IPS-20b (cell line): Measurements from ENCODE around the gene IGLL1.
"Not testable (repeated sequence)": the region's sequence is repeated elsewhere in the genome, so short reads cannot be mapped to it uniquely, and the experiment has no call there.

Experiments
- H3K27ac ChIP-seq: one replicate; pipeline ENCODE4 v1.5.1; 2013; ENCODE audit warnings: low read length
- H3K27me3 ChIP-seq: 2 replicates; pipeline ENCODE4 v1.6.1; 2013; ENCODE audit warnings: mild to moderate bottlenecking, low read length, inconsistent platforms; ENCODE audit not compliant: insufficient read depth
- H3K36me3 ChIP-seq: 2 replicates; pipeline ENCODE4 v1.6.1; 2013; ENCODE audit warnings: low read depth, mild to moderate bottlenecking, inconsistent platforms, low read length, moderate library complexity; ENCODE audit not compliant: insufficient read depth
- H3K4me1 ChIP-seq: 2 replicates; pipeline ENCODE4 v1.6.1; 2013; ENCODE audit warnings: mild to moderate bottlenecking, control low read depth, inconsistent platforms, low read length, moderate library complexity; ENCODE audit not compliant: insufficient read depth
- H3K4me3 ChIP-seq: 2 replicates; pipeline ENCODE4 v1.5.1; 2013; ENCODE audit warnings: mild to moderate bottlenecking, low read length, inconsistent platforms
- H3K9ac ChIP-seq: 2 replicates; pipeline ENCODE4 v1.6.1; 2013; ENCODE audit warnings: low read depth, mild to moderate bottlenecking, inconsistent platforms, low read length, moderate library complexity
- H3K9me3 ChIP-seq: 2 replicates; pipeline ENCODE4 v1.6.1; 2013; ENCODE audit warnings: mild to moderate bottlenecking, low read depth, low read length, inconsistent platforms; ENCODE audit not compliant: insufficient read depth

The IGLL1 gene

DNA sequence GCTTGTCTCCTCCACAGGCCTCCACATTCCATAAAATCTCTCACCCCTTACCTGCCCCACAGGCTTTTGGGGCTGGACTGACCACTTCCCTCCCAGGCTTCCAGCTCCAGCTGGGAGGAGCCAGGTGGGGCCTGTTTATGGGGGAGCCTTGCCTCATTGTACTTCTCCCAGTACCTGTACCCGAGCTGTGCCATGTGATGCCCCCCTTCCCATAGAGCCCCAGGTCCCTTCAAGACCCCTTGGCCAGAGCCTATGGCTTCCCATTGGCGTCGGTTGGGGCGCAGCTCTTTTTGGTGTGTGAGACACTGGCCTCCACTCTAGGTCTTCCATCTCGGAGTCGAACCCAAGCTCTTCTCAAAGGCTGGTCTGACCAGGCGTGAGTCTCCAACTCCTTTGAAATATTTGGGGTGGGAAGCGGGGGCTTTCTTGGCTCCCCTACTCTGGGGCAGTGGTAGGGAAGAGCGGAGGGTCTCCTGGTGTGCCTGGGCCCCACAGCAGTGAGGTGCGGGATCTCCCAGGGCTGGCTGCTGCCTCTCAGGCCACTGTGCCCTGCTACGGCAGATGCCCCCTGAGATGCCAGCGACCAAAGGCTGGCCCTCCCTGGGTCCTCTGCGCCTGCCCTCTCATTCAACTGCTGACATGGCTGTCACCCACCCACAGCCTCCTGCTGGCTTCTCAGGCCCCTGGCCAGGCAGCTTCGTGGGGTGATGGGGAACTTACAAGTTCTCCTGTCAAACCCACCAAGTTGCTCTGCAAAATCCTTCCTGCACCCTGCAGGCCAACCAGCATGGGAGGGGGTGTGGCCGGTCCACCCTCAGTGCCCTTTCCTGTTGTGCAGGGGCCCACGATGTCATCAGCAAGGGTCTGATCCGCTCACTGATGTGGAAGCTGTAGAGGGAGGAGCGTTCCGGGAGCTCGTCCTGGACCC, 26.4 kb upstream of the IGLL1 start:
- H3K36me3 ChIP-seq = no peaks in the 10 kb centered on the region
- H3K27me3 ChIP-seq = no peaks in the 10 kb centered on the region
- no peak overlapping the region for H3K4me3 ChIP-seq
- H3K9ac ChIP-seq = no peak overlapping the region
- no peak overlapping the region for H3K27ac ChIP-seq
- no peaks in the 10 kb centered on the region for H3K9me3 ChIP-seq
- H3K4me1 ChIP-seq = no peaks in the 10 kb centered on the region

DNA sequence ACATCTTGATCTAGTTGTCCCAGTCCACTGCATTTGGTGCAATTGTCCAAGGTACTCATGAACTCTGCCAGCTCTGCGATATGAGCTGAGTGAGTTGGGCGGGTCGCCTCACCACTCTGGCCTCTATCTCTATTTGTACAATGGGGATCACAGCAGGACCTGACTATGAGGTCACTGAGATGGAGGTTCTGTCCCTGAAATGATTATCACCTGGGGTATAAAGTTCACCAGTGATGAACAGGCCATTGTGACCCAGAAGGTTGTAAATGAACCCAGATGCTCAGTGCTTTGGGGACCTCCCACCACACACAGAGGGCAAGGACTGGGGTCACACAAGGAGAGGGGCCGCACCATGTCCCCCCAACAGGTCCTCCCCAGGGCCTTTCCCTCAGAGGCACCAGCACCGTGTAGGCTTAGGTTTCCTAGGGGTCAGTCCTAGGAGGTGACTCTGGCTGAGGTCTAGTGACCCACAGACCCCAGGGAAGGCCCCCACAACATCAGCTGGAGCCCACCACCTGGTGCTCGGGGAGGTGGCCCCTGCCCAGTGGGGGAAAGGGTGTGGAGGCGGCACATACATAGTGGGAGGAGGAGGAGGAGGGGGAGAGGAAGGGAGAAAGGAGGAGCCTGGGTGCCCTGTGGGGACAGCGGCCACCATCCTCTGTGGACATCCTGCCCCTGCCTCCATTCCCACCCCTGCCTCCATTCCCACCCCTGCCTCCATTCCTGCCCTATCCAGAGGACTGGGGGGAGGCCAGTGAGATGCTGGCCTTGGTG, 25.0 kb upstream of the IGLL1 start:
- no peak overlapping the region for H3K9ac ChIP-seq
- no peaks in the 10 kb centered on the region for H3K4me1 ChIP-seq
- no peaks in the 10 kb centered on the region for H3K27me3 ChIP-seq
- H3K27ac ChIP-seq = no peak overlapping the region
- no peaks in the 10 kb centered on the region for H3K9me3 ChIP-seq
- no peaks in the 10 kb centered on the region for H3K36me3 ChIP-seq
- no peak overlapping the region for H3K4me3 ChIP-seq

DNA sequence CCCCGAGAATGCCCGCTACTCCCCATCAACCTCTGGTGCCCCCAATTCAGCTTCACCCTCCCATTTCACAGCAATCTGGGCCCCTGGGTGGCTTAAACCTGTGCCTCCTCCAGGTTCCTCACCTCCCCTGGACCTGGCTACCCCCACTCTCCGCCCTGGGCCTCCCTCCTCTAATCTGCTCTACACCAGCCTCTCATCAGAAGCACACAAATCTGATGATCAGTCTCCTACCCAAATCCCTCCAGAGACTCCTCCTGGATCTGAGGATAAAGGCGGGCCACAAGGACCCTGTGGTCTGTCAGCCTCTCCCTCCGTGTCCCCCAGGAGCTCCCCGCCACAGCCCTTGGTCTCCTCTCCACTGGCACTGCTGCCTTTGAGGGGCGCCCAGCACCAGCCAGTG, 23.2 kb upstream of the IGLL1 start:
- no peaks in the 10 kb centered on the region for H3K36me3 ChIP-seq

DNA sequence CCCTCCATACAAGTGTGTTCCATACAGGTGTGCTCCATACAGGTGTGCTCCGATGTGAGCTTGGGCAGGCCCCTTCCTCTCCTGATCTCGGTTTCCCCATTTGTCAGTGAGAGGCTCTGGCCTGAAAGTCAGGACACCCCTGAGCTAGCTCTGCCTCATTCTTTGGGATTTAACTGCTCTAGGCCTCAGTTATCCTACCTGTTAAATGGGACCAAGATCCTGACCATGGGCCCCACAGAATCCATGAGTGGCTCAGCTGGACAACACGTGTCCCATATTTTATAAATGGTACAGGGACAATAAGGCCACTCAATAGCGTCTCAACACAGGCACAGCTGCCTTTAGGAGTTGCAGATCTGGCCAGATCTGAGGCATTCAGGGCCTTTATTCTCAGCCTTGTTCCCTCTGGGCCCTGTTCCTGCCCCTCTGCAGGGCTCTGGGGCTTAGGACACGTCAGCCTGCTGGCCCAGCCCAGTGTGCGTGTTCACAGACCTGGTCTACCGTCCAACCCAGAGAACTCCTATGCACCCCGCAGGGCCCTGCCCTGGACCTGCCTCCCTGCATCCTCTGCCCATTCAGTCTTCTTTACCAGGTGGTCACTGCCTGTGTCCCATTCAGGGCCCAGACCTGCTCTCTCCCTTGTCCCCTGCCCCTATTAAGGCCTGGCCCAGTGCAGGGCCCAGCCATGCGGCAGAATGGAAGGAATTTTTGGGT, 18.9 kb upstream of the IGLL1 start:
- Histone ChIP-seq H3K36me3 (no peaks in the 10 kb centered on the region), H3K27me3 (no peaks in the 10 kb centered on the region), H3K9ac (no peak overlapping the region), H3K9me3 (no peaks in the 10 kb centered on the region), H3K4me3 (no peak overlapping the region), H3K27ac (no peak overlapping the region), H3K4me1 (no peaks in the 10 kb centered on the region)

More for the DNA sequence above, 23.2 kb upstream of the IGLL1 start:
- H3K9me3 ChIP-seq = no peaks in the 10 kb centered on the region
- no peak overlapping the region for H3K4me3 ChIP-seq
- no peaks in the 10 kb centered on the region for H3K27me3 ChIP-seq
- H3K9ac ChIP-seq = no peak overlapping the region
- H3K4me1 ChIP-seq = no peaks in the 10 kb centered on the region
- H3K27ac ChIP-seq = no peak overlapping the region

DNA sequence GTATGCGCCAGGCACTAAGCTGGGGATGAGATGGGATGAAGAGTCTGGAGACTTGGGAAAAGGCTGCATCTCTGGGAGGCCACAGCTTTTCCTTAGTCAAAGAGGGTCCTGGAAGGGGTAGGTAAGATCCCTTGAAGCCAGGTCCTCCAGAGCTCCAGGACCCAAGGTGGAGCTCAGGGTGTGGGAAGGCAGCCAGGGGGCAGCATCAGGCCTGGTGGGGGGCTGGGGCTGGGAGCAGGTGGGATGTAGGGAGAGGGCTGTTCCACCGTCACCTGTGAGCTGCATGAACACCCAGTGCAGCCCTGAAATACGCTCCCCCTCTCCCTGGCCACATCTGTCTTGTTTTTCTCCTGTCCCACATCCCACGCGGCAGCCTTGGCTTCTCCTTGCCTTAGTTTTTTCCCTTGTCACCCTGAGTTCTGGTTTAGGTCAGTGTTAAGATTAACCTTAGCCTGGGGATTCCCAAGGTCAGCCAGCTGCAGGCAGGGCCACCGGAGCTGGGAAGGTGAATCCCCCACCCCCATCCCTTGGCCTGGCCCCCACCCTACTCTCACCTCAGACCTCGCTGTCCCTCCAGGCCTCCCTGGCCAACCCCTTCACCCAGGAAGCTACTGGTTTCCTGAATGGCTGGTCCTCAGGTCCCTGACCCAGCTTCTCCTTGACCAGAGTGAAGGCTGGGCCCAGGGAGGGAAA, 17.6 kb upstream of the IGLL1 start:
- H3K4me3 ChIP-seq, H3K27ac ChIP-seq, H3K9ac ChIP-seq, H3K9me3 ChIP-seq, H3K36me3 ChIP-seq, H3K27me3 ChIP-seq, H3K4me1 ChIP-seq: not testable (repeated sequence)

DNA sequence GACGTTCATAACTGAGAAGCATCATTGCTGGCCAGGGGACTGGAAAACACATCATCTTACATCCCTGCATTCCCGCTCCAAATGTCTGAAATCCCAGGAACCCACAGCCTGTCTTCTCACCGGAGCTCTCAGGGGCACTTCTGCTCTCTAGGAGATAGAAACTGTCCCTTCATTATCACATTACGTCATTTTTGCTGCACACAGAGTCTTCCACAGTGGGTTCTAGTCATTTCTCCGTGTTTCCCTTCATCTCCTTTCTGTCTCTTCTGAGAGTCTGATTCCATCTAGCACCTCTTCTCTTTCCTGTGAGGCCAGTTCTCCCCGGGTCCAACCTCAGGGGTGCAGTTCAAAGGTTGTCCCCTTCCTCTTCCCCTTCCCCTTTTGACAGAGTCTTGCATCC, 15.8 kb upstream of the IGLL1 start:
- H3K27me3 ChIP-seq, H3K4me1 ChIP-seq, H3K9ac ChIP-seq, H3K9me3 ChIP-seq, H3K4me3 ChIP-seq, H3K27ac ChIP-seq, H3K36me3 ChIP-seq: not testable (repeated sequence)

DNA sequence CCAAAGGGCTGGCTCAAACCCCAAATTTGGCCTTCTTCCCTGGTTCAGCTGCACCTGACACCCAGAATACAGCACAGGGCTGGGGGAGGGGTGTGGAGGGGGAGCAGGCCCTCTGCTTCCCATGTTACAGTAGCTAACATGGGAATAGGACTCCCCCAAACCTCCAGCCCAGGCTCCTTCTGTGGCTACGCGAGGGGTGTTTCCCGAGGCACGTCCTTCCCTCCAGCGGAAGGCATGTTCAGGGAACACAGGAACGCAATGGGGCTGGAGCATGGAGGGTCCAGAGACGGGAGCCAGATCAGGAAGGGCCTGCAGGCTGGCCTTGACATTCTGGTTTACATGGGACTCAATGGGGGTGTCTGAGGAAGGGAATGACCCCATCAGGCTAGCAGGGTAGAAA, 11.8 kb upstream of the IGLL1 start:
- Histone ChIP-seq H3K4me3 (no peak overlapping the region), H3K36me3 (no peaks in the 10 kb centered on the region), H3K9ac (no peak overlapping the region), H3K9me3 (no peaks in the 10 kb centered on the region), H3K4me1 (peaks cover 6% of the 10 kb centered on the region), H3K27ac (no peak overlapping the region), H3K27me3 (no peaks in the 10 kb centered on the region)

DNA sequence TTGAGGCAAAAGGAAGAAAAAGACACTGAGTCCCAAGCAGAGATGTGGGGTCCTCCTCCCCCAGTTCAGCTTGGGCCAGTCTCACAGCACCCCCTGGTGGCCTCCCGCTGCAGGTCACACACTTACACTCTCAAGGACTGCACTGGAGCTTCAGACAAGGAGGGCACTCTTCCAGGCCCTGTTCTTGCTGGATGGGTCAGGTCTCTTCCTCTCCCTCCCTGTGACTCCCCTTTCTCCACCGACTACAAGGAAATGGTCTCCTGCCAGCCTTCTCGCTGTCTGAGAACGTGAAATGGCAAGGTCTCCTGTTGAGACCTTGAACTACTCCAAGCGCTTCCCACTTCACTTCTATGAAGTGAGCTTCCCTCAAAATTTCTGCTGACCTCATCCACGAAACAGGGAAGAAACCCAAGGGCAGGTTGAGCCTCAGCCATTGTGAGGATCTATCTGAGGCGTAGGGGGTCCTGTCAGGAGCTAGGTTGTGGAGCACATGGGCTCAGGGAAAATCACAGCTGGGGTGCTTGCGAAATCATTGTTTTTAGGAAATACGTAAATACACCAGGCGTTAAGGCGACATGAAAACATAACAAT, 11.2 kb upstream of the IGLL1 start:
- Histone ChIP-seq H3K27ac (no peak overlapping the region), H3K36me3 (no peaks in the 10 kb centered on the region), H3K9ac (no peak overlapping the region), H3K4me1 (peaks cover 6% of the 10 kb centered on the region), H3K27me3 (no peaks in the 10 kb centered on the region), H3K9me3 (no peaks in the 10 kb centered on the region), H3K4me3 (no peak overlapping the region)

DNA sequence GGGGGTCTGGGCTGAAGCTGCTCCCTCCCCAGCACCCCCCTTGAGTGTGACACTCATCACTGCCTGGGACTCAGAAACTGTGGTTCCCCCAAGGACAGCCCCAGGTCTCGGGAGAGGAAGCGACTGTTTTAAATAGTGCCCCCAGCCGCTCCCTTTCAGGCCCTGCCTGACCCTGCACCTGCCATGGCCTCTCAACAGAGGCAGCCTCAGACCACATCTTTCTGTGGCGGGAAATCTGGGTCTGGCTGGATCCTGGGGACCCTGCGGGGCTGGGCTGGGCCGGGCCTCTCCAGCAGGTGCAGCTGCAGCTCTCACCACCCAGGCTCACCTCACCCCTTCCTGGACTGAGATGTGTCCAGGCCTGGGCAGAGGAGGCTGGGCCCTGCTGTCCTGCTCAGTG, 3.7 kb upstream of the IGLL1 start:
- Histone ChIP-seq H3K9me3 (no peaks in the 10 kb centered on the region), H3K9ac (no peak overlapping the region), H3K27ac (no peak overlapping the region), H3K36me3 (no peaks in the 10 kb centered on the region), H3K4me3 (no peak overlapping the region), H3K4me1 (no peaks in the 10 kb centered on the region), H3K27me3 (no peaks in the 10 kb centered on the region)

DNA sequence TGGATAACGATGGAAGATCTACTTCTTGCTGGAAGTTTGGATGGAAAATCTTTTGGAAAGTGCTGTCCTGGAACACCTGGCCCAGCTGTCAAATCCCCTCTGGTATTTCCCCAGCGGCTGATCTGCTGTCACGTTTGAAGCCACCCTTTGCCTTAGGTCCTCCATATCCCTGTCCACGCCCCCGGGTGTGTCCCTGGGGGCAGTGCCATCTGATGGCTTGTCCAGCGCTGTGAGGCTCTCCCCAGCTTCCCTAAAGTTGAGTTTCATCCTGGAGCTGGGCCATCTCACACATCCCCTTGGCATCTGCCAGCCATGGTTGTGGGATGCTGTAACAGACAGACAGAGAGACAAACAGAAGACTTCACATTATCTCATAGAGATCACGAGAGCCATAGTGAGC, 3.1 kb upstream of the IGLL1 start:
- Histone ChIP-seq H3K36me3 (no peaks in the 10 kb centered on the region), H3K27me3 (no peaks in the 10 kb centered on the region), H3K27ac (no peak overlapping the region), H3K9ac (no peak overlapping the region), H3K4me1 (no peaks in the 10 kb centered on the region), H3K9me3 (no peaks in the 10 kb centered on the region), H3K4me3 (no peak overlapping the region)

DNA sequence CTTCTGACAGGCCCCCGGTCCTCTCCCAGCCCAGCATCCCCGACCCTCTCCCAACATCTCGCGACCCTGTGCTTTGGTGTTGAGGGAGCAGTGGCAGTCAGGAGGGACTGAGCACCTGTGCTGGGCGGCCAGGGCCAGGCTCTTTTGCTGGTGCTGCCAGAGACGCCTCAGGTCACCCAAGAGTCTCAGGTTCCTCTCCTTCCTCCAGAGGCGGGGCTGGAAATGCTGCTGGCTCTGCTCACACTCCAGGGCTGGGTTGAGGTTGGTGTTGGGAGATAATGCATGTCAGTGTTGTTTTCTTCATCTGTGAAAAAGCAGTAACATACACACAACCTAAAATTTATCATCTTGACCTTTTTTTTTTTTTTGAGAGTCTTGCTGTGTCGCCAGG, 1.2 kb upstream of the IGLL1 start:
- H3K4me1 ChIP-seq = no peaks in the 10 kb centered on the region
- no peak overlapping the region for H3K27ac ChIP-seq
- H3K36me3 ChIP-seq = no peaks in the 10 kb centered on the region
- no peaks in the 10 kb centered on the region for H3K9me3 ChIP-seq
- no peaks in the 10 kb centered on the region for H3K27me3 ChIP-seq
- H3K4me3 ChIP-seq = no peak overlapping the region
- H3K9ac ChIP-seq = no peak overlapping the region
